Iris pigment epithelial cell (primary cell): ENCODE data around the gene ANKRD16.
"Not testable (repeated sequence)": the region's sequence is repeated elsewhere in the genome, so short reads cannot be mapped to it uniquely, and the experiment has no call there.

Experiments used
- DNase-seq: peaks from one replicate; pipeline ENCODE4 v3.0.0-alpha.2; 2011; ENCODE audit warnings: low read depth

ANKRD16 gene

GRCh38 chr10:5889624-5890451 lies at the start of gene ANKRD16, which contains the start of gene FBH1:
ANKRD16 (minus strand) TSS chr10:5889893; CDS start chr10:5889354, 539 bp downstream.
FBH1 (plus strand) TSS chr10:5890243; CDS start chr10:5890346, 103 bp downstream.
- peak; percentile 99 for DNase-seq

- no peak for DNase-seq
These were observed 48.6 kb upstream of the ANKRD16 start for GRCh38 chr10:5938291-5938690.

- DNase-seq: no peak
These were observed 47.3 kb upstream of the ANKRD16 start for GRCh38 chr10:5937016-5937415.

GRCh38 chr10:5935628-5936027 lies 45.9 kb upstream of the ANKRD16 start:
- DNase-seq: no peak

GRCh38 chr10:5933909-5934546 lies 44.3 kb upstream of the ANKRD16 start:
- DNase-seq: no peak

- DNase-seq: peak; percentile 38
These were observed 42.7 kb upstream of the ANKRD16 start for GRCh38 chr10:5932345-5932744.

GRCh38 chr10:5930272-5930671 lies 40.6 kb upstream of the ANKRD16 start:
- no peak for DNase-seq

- DNase-seq: no peak
These were observed 39.7 kb upstream of the ANKRD16 start for GRCh38 chr10:5929442-5929841.

GRCh38 chr10:5927306-5927705 lies 37.6 kb upstream of the ANKRD16 start:
- DNase-seq: peak; percentile 81

- DNase-seq: no peak
These were observed 35.2 kb upstream of the ANKRD16 start for GRCh38 chr10:5924889-5925288.

GRCh38 chr10:5921746-5922145 lies 32.1 kb upstream of the ANKRD16 start:
- no peak for DNase-seq

GRCh38 chr10:5919568-5919967 lies 29.9 kb upstream of the ANKRD16 start:
- no peak for DNase-seq

- DNase-seq: no peak
These were observed 29.1 kb upstream of the ANKRD16 start for GRCh38 chr10:5918763-5919162.

- no peak for DNase-seq
These were observed 27.6 kb upstream of the ANKRD16 start for GRCh38 chr10:5917305-5917704.

GRCh38 chr10:5915451-5915850 lies 25.8 kb upstream of the ANKRD16 start:
- no peak for DNase-seq

- DNase-seq: no peak
These were observed 24.0 kb upstream of the ANKRD16 start for GRCh38 chr10:5913736-5914135.

GRCh38 chr10:5911670-5912069 lies 22.0 kb upstream of the ANKRD16 start:
- no peak for DNase-seq

- DNase-seq: no peak
These were observed 20.8 kb upstream of the ANKRD16 start for GRCh38 chr10:5910323-5911100.

GRCh38 chr10:5908676-5909075 lies 19.0 kb upstream of the ANKRD16 start:
- DNase-seq: not testable (repeated sequence)

GRCh38 chr10:5906651-5907050 lies 17.0 kb upstream of the ANKRD16 start:
- DNase-seq: no peak

- DNase-seq: no peak
These were observed 16.3 kb upstream of the ANKRD16 start for GRCh38 chr10:5905854-5906507.

- DNase-seq: no peak
These were observed 14.5 kb upstream of the ANKRD16 start for GRCh38 chr10:5904227-5904626.
